H9 (cell line): ENCODE measurements around the gene DAPP1. TPM values are rescaled to one million over a fixed set of nuclear protein-coding genes. Genes with fewer than 3 reads are reported as not detected.

ENCODE experiments used
- DNase-seq: peaks from one replicate; pipeline ENCODE4 v3.0.0-alpha.2; 2017
- H2AFZ ChIP-seq: one replicate; pipeline ENCODE4 v1.6.1; 2013; ENCODE audit warnings: mild to moderate bottlenecking, low read length, control low read depth, moderate library complexity
- H2AK5ac ChIP-seq: 2 replicates; pipeline ENCODE4 v1.6.1; 2013; ENCODE audit warnings: low read length, control low read depth, mixed read lengths; ENCODE audit not compliant: insufficient read length
- H2BK120ac ChIP-seq: one replicate; pipeline ENCODE4 v1.6.1; 2013; ENCODE audit warnings: low read depth, mild to moderate bottlenecking, low read length, control low read depth, inconsistent platforms; ENCODE audit not compliant: poor library complexity, severe bottlenecking
- H2BK12ac ChIP-seq: 2 replicates; pipeline ENCODE4 v1.6.1; 2013; ENCODE audit warnings: low read length, control low read depth, mixed read lengths, low read depth; ENCODE audit not compliant: insufficient read length
- H2BK15ac ChIP-seq: 2 replicates; pipeline ENCODE4 v1.6.1; 2013; ENCODE audit warnings: low read depth, low read length, control low read depth
- H2BK20ac ChIP-seq: one replicate; pipeline ENCODE4 v1.6.1; 2013; ENCODE audit warnings: low read depth, mild to moderate bottlenecking, low read length, control low read depth, inconsistent platforms; ENCODE audit not compliant: poor library complexity, severe bottlenecking
- H2BK5ac ChIP-seq: 2 replicates; pipeline ENCODE4 v1.6.1; 2013; ENCODE audit warnings: low read length, control low read depth, mixed read lengths; ENCODE audit not compliant: insufficient read length
- H3K14ac ChIP-seq: 2 replicates; pipeline ENCODE4 v1.6.1; 2013; ENCODE audit warnings: low read length, control low read depth; ENCODE audit not compliant: insufficient read depth
- H3K18ac ChIP-seq: 2 replicates; pipeline ENCODE4 v1.6.1; 2013; ENCODE audit warnings: low read depth, mild to moderate bottlenecking, mixed read lengths, low read length, control low read depth; ENCODE audit not compliant: insufficient read length
- H3K23ac ChIP-seq: 2 replicates; pipeline ENCODE4 v1.6.1; 2013; ENCODE audit warnings: low read length, control low read depth, mixed read lengths, low read depth; ENCODE audit not compliant: insufficient read length
- H3K23me2 ChIP-seq: 2 replicates; pipeline ENCODE4 v1.6.1; 2013; ENCODE audit warnings: low read depth, mild to moderate bottlenecking, mixed read lengths, low read length, control low read depth; ENCODE audit not compliant: insufficient read length, poor library complexity, severe bottlenecking
- H3K27ac ChIP-seq: 2 replicates; pipeline ENCODE4 v1.5.1; 2013; ENCODE audit warnings: low read length, control low read depth, mixed read lengths, low read depth; ENCODE audit not compliant: insufficient read length
- H3K27me3 ChIP-seq: 2 replicates; pipeline ENCODE4 v1.6.1; 2013; ENCODE audit warnings: low read length, control low read depth, inconsistent platforms; ENCODE audit not compliant: insufficient read depth
- H3K4ac ChIP-seq: 2 replicates; pipeline ENCODE4 v1.6.1; 2013; ENCODE audit warnings: low read depth, mild to moderate bottlenecking, control low read depth, inconsistent platforms, low read length, moderate library complexity
- H3K4me1 ChIP-seq: 2 replicates; pipeline ENCODE4 v1.6.1; 2013; ENCODE audit warnings: low read length, control low read depth, inconsistent platforms; ENCODE audit not compliant: insufficient read depth
- H3K4me2 ChIP-seq: 2 replicates; pipeline ENCODE4 v1.6.1; 2013; ENCODE audit warnings: low read length, control low read depth, mixed read lengths; ENCODE audit not compliant: insufficient read length, insufficient read depth
- H3K56ac ChIP-seq: 2 replicates; pipeline ENCODE4 v1.6.1; 2013; ENCODE audit warnings: low read depth, mild to moderate bottlenecking, mixed read lengths, low read length, control low read depth; ENCODE audit not compliant: insufficient read length
- H3K79me1 ChIP-seq: 2 replicates; pipeline ENCODE4 v1.6.1; 2013; ENCODE audit warnings: low read depth, mild to moderate bottlenecking, moderate library complexity, low read length, control low read depth, inconsistent platforms; ENCODE audit not compliant: insufficient read depth, poor library complexity, severe bottlenecking
- H3K79me2 ChIP-seq: 2 replicates; pipeline ENCODE4 v1.6.1; 2013; ENCODE audit warnings: low read length, control low read depth, inconsistent platforms; ENCODE audit not compliant: insufficient read depth
- H3K9ac ChIP-seq: 2 replicates; pipeline ENCODE4 v1.6.1; 2013; ENCODE audit warnings: low read length, control low read depth, mixed read lengths; ENCODE audit not compliant: insufficient read length; ENCODE audit errors: extremely low read depth
- H3K9me3 ChIP-seq: one replicate; pipeline ENCODE4 v1.6.1; 2013; ENCODE audit warnings: low read depth, low read length, inconsistent platforms; ENCODE audit not compliant: control insufficient read depth
- H3T11ph ChIP-seq: one replicate; pipeline ENCODE4 v1.6.1; 2013; ENCODE audit warnings: mild to moderate bottlenecking, low read length, control low read depth, inconsistent platforms
- H4K20me1 ChIP-seq: one replicate; pipeline ENCODE4 v1.6.1; 2013; ENCODE audit not compliant: control insufficient read depth, insufficient read length, insufficient read depth
- H4K5ac ChIP-seq: 2 replicates; pipeline ENCODE4 v1.6.1; 2013; ENCODE audit warnings: low read depth, mild to moderate bottlenecking, mixed read lengths, low read length, control low read depth; ENCODE audit not compliant: insufficient read length
- H4K8ac ChIP-seq: replicated peaks from 2 replicates; pipeline ENCODE4 v1.6.1; 2013; ENCODE audit warnings: low read length, control low read depth, mixed read lengths, low read depth; ENCODE audit not compliant: insufficient read length
- H4K91ac ChIP-seq: 2 replicates; pipeline ENCODE4 v1.6.1; 2013; ENCODE audit warnings: low read depth, mild to moderate bottlenecking, moderate library complexity, mixed read lengths, low read length, control low read depth; ENCODE audit not compliant: insufficient read length
- H3K27ac Mint-ChIP-seq, 3 experiments: 2 replicates in 2 of 3; 3 replicates in 1 of 3; pipeline ENCODE4 v1.8.0; 2020 to 2021; ENCODE audit warnings: mixed read lengths in 3 of 3, mild to moderate bottlenecking in 1 of 3, moderate library complexity in 1 of 3
- H3K27me3 Mint-ChIP-seq: 2 replicates; pipeline ENCODE4 v1.8.0; 2021; ENCODE audit warnings: low read depth, mild to moderate bottlenecking, moderate library complexity, mixed read lengths
- H3K36me3 Mint-ChIP-seq, 3 experiments: 2 replicates in 2 of 3; 3 replicates in 1 of 3; pipeline ENCODE4 v1.8.0; 2020 to 2021; ENCODE audit warnings: low read depth in 3 of 3, mixed read lengths in 3 of 3; ENCODE audit not compliant: insufficient read depth in 1 of 3
- H3K4me1 Mint-ChIP-seq, 2 experiments: 2 replicates each; pipeline ENCODE4 v1.8.0; 2020; ENCODE audit warnings: mixed read lengths in 2 of 2
- H3K4me3 Mint-ChIP-seq, 2 experiments: 2 replicates in 1 of 2; 3 replicates in 1 of 2; pipeline ENCODE4 v1.8.0; 2020 to 2021; ENCODE audit warnings: mild to moderate bottlenecking in 2 of 2, mixed read lengths in 2 of 2, moderate library complexity in 1 of 2
- H3K9me3 Mint-ChIP-seq, 2 experiments: 2 replicates in 1 of 2; 3 replicates in 1 of 2; pipeline ENCODE4 v1.8.0; 2020; ENCODE audit warnings: mild to moderate bottlenecking in 2 of 2, mixed read lengths in 2 of 2, moderate library complexity in 1 of 2
- CTCF ChIP-seq: fragments of 200-600 bp; sonication (generic); conservative IDR thresholded peaks from 3 replicates; pipeline ENCODE4 v1.8.0; 2021; ENCODE audit warnings: antibody characterized with exemption, mild to moderate bottlenecking
- WGBS: extraction: QIAGEN DNeasy Blood & Tissue Kit; methylation state at CpG from one replicate; pipeline ENCODE4 v1.1.7; 2013; ENCODE audit warnings: missing lambda C conversion rate, low lambda C conversion rate, mixed read lengths; ENCODE audit not compliant: insufficient read length; ENCODE audit errors: extremely low coverage; 5-methylcytosine and 5-hydroxymethylcytosine counted together
- total RNA-seq: library from RNA; stranded (reverse); gene quantifications from 2 replicates; pipeline ENCODE4 v1.2.1, GENCODE V29; 2021

The DAPP1 gene
- total RNA-seq, 1 experiment from 2014 or later: not detected

DNA sequence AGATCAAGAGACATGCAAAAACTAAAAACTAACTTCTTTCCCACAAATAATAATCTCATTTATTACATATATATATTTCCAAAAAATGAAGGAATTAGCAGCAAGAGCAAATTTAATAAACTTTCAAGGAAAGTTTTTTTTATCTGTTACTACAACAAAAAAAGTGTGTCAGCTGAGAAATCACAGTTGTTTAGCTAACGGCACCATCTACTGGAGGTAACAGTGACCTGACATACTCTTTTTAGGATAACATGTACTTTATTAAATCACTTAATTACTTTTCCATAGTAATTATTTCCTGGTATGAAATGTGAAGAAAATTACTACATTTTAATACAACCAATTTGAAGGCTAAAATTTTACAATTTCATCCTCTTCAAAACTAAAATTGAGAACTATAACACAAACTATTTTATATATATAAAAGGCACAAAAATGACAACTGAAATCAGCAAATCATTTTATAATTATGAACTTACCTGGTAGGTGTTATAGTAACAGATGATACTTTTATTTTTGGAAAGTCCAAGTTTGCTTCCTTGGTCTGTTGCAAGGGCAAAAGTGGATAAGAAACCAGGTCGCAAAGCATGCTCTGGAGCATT lies 68.5 kb downstream of the DAPP1 start:
- Histone ChIP-seq H2AFZ (no peak overlapping the region), H3K18ac (no peak overlapping the region), H3K27ac (no peak overlapping the region), H3K23ac (no peak overlapping the region), H4K8ac (no peak overlapping the region), H3K27me3 (no peaks in the 10 kb centered on the region), H3K14ac (no peak overlapping the region), H2BK20ac (no peak overlapping the region), H4K5ac (no peak overlapping the region), H3K9me3 (no peaks in the 10 kb centered on the region), H3K56ac (no peak overlapping the region), H4K91ac (no peak overlapping the region), H3K79me2 (no peaks in the 10 kb centered on the region), H3K23me2 (no peaks in the 10 kb centered on the region), H3K4ac (no peak overlapping the region), H3T11ph (no peak overlapping the region), H2BK5ac (no peak overlapping the region), H2BK15ac (no peak overlapping the region), H2BK120ac (no peak overlapping the region), H4K20me1 (no peaks in the 10 kb centered on the region), H3K4me1 (no peaks in the 10 kb centered on the region), H3K9ac (no peak overlapping the region), H3K4me2 (no peak overlapping the region), H3K79me1 (no peaks in the 10 kb centered on the region), H2AK5ac (no peak overlapping the region), H2BK12ac (no peak overlapping the region)
- no peak for DNase-seq
- H3K36me3 Mint-ChIP-seq: peaks cover 0 to 16% (median 12%) of the 10 kb centered on the region in 3 experiments; a peak in 5 of 7 replicates
- TF ChIP-seq CTCF: peak; percentile 80
- no peaks in the 10 kb centered on the region for H3K9me3 Mint-ChIP-seq
- no peak overlapping the region for H3K27ac Mint-ChIP-seq
- no peak overlapping the region for H3K4me3 Mint-ChIP-seq
- no peaks in the 10 kb centered on the region for H3K4me1 Mint-ChIP-seq
- no CpG with 5 or more reads among the region's 2 CpGs for WGBS
- no peaks in the 10 kb centered on the region for H3K27me3 Mint-ChIP-seq
